GM12874 (cell line): Measurements from ENCODE around the gene SUPT7L.

Experiments
- CTCF ChIP-seq: IDR thresholded peaks from 2 replicates; pipeline ENCODE4 v1.5.1; 2011; ENCODE audit warnings: low read depth, mild to moderate bottlenecking, control low read depth, low read length, moderate library complexity; ENCODE audit not compliant: insufficient read depth

Gene SUPT7L

GRCh38 chr2:27661371-27661770 lies 2.0 kb downstream of the SUPT7L start:
- TF ChIP-seq CTCF = no peak

DNA sequence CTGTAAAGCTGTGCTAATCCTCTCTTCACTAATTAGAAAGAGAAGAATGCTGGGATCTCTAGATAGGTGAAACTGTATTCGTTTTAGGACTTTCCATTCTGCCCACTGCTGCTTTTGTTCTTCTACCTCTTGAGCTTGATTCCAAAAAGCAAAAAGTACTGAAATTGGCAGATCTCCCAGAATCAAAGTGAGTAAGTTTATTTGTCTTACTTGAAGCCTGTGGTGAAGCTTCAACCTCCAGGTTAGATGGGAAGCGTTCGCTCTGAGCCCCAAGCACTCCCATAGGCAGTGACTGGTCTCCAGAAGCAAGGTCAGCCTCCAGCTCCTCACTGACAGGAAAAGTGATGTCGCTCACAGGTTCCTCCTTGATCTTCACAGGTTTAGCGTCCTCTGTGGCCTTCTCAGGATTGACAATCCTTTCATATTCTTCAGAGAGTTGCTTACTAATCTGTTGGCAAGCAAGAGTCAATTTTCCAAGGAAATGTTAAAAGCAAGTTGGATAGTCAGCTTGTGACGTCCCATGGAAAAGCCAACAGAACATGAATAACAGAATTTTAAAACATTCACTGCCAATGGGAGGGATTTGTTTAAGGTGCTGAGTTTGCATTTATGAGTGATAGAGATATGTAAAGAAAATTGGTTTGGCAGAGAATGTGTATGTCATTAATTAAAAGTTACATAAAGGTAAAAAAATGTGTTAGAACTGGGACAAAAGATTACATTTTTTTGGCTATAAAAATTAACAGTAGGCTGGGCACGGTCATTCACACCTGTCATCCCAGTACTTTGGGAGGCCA lies 8.1 kb downstream of the SUPT7L start:
- no peak for TF ChIP-seq CTCF

GRCh38 chr2:27653397-27653796 lies 10.0 kb downstream of the SUPT7L start:
- no peak for TF ChIP-seq CTCF

DNA sequence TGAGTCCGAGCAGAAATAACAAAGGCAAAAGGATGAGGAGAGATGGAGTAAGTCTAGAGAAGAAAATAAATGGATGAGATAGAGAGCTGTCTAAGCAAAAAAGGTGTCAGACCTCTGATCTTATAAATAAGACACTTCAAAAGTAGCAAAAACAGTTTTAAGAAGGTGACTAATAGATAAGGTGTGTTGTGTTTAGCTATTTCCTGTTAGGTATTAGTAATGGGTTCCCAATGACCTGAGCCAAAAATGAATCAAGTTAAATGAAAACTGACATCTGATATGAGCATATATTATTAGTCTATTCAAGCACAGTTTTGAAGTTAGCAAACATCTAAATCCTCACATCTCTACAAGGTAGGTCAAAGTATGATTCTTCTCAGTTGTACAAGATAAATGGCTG lies 10.6 kb downstream of the SUPT7L start:
- TF ChIP-seq CTCF = no peak

DNA sequence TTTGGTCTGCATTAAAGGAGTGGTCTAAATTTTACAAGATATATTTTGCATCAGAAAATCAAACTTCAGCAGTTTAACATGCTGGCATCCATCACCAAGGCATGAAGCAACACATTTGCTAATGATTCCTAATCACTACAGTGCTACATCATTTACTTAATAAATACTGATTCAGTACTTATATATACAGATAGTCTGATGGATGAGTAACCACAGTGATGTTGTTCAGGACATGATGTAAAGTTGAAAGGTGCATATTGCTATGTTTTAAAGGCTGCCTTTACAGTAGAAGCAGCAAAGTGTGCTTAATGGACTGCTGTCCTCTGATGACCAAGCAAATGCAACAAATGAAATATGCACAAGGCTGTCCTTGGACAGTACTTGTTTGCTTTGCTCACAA lies 11.1 kb downstream of the SUPT7L start:
- TF ChIP-seq CTCF = no peak

DNA sequence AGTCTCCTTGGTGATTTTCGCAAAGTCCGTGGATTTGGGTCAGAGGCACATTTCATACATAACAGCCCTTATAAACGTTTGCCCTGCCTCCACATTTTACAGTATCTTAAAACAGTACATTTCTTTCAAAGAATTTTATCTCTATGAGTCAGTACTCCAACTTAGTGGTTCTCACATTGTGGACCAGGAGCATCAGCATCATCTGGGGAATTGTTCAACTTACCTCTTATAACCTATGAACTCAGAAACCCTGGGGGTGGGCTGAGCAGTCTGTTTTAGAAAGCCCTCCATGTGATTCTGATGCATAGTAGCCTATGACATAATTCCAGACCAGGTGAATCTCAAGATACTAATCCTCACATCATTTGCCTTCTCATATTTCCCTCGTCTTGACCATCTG lies 12.4 kb downstream of the SUPT7L start:
- TF ChIP-seq CTCF = no peak

DNA sequence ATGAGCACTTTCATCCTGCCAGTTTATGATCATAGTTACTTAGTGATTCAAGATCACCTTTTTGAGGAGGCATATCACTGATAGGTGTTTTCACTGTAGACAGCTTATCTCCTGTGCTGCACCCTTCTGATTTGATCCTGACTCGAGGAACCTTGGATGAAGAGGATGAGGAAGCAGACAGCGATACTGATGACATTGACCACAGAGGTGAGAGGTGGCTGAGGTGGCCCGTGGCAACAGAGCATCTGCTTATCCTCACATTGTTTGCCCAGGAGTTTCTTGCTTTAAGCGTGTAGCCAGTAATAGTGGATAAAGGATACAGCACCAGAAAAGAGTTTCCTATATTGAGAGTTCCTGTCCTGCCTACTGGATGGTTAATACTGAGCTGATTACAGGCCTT lies 15.7 kb downstream of the SUPT7L start:
- TF ChIP-seq CTCF = no peak
